GM10847 (cell line): ENCODE results near the gene CFAP157.

Experiments used
- POLR2A ChIP-seq: IDR thresholded peaks from 2 replicates; pipeline ENCODE4 v1.6.1; 2011; ENCODE audit not compliant: insufficient read length; ENCODE audit errors: extremely low read depth

The CFAP157 gene

DNA sequence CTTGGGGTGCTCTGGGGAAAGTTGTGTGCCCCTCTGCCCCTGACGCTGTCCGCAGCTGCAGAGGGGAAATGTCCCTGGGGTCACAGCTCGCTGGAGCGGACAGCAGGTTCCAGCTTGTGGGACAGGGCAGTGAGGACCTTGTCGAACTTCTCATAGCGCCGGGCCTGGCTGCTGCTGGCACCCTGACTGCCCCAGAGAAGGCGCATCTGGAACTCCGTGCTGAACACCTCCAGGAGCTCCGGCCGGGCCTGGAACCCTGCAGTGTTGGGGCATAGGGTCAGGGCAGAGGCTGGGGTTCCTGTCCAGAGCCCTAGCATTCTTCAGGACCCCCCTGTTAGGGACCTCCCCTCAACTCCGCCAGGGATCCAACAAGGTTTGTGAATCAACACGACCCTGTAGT lies 31.9 kb downstream of the CFAP157 start:
- TF ChIP-seq POLR2A, result no peak

DNA sequence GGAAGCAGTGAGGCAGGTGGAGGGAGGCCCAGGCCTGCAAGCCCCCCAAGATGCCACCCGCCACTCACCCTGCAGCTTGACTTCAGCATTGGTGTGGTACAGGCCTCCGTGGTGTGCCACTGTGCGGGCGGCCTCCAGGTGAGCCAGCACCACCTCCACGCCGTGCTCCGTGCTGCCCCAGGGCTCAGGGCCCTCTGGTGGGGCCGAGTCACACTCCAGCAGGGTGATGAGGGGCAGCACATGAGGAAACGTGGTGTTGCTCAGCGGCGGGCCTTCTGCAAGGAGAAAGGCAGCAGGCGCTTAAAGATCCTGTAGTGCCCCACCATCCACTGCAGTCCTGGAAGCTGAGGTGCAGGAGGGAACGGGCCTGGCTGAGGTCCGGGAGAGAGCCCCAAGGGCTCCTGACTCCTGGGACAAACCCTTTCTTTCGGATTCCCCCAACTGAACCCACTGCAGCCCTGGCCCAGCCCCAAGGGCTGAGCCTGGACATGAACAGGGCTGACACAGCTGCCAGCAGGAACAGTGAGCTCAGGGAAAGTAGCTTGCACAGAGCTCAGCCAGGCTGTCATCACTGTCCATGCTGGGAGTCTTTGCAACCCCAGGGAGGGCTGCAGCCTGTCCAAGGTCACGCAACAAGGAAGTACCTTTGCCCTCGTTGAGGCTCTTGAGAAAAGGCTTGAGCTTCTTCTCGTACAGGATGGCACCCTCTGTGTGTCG lies 33.0 kb downstream of the CFAP157 start:
- TF ChIP-seq POLR2A, result no peak

- no peak for TF ChIP-seq POLR2A
Observed at GRCh38 chr9:127741831-127742434, 35.1 kb downstream of the CFAP157 start.

DNA sequence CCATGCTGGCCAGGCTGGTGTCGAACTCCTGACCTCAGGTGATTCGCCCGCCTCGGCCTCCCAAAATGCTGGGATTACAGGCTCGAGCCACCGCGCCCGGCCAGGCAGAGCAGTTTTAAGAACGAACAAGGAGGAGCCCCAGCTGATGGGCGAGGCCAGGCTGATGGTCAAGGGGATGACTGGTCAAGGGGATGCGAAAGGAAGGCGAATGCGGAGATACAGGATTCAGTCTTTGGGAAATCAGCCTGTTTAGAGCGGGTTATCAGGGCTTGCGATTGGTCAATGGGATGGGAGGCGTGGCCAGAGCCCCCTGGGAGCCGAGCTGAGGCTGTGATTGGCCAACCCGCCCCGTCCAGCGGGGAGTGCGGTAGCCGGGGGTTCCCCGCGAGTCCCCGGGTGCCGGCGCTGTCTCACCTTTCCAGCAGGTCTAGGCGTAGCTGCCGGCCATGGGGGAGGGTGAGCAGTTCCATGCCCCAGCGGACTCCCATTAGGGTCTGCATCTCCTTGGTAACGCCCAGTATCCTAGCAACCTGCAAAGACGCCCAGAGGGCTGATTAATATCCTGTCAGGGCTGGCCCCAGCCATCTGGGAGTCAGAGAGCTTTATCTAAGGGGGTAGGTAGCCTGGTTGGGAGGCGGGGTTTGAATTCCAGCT lies 35.8 kb downstream of the CFAP157 start:
- no peak for TF ChIP-seq POLR2A

DNA sequence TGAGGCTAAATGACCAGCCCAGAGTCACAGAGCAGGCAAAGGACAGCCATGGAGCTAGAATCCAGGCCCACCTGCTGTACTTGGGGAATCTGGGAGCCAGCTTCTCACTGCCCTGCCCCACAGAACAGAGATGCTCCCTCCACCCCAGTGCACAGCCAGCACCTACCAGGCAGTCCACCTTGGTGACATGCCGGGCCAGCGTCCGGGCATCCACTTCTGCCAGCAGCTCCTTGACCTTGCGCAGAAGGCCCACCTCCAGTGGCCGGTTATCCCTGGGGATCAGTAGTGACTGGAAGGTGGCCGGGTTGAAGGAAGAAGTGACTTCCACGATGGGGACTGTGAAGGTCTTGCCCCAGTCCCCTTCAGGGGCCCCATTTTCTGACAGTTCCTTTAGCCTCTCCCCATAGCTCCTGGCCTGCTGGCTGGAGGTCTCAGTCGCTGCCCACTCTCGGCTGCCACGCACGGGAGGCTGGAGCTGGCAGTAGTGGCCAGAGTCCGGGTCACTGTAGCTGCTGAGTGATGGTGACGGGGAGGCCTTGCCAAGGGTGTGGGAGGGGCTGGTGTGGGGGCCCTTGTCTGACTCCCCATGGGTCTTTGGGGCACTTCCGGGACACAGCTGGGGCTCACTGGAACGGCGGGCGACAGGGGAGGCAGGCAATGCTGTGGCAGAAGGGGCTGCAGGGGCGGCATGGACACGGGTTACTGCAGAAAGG lies 37.8 kb downstream of the CFAP157 start:
- TF ChIP-seq POLR2A, result no peak

DNA sequence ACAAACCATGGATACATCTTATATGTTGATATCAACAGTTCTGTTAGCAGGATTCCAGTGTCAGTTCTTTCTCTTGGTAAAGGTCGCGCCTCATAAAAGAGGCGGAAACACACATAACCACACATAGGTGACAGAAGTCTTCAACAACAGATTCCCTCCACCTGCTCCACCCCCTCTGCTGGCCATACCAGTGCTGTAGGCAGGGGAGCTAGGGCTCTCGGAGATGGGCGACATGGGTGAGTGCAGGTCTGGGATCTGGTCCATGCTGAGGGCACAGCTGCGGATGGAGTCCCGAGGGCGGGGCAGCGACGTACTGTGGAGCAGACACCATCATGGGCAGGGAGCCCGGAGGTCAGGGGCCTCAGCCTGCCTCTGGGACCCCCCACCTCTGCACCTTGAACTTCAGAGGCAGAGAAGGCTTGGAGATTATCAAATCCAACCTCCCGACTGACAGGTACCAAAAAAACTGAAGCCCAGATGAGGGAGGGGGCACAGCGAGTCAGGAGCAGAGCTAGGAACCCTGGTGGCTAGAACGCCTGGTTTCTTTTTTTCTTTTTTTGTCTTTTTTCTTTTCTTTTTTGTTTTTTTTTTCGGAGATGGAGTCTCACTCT lies 40.3 kb downstream of the CFAP157 start:
- TF ChIP-seq POLR2A, result no peak

GRCh38 chr9:127749090-127749787 lies 42.5 kb downstream of the CFAP157 start:
- no peak for TF ChIP-seq POLR2A

DNA sequence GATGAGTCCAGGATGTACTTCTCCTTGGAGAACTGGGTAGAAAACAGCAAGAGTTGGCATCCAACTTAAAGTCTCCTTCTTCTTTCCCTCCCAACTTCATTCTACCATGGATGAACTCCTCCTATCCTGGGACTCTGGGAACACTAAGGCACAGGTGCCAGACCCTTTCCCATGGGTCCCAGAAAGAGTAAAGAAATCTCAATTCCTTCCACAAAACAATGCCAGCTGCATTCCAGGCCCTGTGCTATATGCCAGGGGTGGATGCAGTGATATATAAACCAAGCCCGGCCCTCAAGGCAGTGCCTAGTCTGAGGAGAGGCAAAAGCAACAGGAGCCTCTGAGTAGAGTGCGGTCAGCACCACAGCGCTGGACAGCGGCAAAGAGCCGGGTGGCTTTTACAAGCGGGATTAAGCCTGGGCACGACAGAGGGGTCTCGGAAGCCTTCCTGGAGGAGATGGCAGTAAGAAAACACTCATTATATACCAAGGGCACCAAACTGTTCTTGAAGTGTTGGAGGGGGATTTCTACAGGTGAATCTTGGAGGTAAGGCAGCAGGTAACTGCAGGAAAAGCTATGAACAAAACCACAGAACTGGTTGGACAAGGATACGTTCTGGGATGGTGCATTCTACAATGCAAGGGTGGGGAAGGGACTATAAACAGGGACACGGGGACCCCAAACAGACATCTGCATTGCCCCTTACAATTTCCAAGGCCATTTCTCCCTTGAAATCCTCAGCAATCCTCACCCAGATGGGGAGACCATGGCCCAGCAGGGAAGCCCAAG lies 44.7 kb downstream of the CFAP157 start:
- no peak for TF ChIP-seq POLR2A

DNA sequence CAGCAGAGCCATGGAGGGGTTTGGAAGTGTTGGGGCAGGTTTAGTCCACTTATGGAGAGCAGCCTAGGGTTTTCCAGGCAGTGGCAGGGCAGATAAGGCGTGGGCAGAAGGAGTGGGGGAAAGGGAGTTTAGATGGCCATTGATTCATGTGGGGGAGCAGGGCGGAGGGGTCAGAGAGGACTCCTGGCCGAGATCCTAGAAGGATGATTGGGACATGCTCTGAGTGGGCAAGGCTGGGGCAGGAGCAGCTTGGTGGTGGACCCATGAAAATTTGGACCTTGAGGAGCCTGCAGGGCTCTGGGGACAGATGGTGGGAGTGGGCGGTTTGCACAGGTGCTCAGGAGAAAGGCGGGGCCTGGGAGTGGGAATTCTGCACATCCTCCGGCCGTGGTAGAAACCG lies 46.4 kb downstream of the CFAP157 start:
- no peak for TF ChIP-seq POLR2A

DNA sequence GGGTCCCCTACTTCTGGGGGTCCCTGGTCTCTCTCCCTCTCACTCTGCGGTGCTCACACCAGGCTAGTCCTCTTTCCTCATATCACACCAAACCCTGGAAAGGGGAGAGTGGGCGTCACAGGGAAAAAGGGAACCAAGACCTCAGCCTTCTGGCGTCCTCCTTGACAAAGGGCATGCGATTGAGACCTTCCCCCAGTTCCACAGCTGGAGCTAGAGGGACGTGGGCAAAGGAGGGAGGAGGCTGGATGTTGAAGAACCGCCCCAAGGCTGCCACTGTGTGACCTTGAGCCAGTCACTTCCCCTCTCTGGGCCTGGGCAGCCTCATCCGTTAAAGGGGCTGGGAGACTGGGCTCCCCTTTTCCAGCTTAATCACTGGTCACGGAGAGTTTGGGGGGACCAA lies 46.8 kb downstream of the CFAP157 start:
- TF ChIP-seq POLR2A, result no peak

DNA sequence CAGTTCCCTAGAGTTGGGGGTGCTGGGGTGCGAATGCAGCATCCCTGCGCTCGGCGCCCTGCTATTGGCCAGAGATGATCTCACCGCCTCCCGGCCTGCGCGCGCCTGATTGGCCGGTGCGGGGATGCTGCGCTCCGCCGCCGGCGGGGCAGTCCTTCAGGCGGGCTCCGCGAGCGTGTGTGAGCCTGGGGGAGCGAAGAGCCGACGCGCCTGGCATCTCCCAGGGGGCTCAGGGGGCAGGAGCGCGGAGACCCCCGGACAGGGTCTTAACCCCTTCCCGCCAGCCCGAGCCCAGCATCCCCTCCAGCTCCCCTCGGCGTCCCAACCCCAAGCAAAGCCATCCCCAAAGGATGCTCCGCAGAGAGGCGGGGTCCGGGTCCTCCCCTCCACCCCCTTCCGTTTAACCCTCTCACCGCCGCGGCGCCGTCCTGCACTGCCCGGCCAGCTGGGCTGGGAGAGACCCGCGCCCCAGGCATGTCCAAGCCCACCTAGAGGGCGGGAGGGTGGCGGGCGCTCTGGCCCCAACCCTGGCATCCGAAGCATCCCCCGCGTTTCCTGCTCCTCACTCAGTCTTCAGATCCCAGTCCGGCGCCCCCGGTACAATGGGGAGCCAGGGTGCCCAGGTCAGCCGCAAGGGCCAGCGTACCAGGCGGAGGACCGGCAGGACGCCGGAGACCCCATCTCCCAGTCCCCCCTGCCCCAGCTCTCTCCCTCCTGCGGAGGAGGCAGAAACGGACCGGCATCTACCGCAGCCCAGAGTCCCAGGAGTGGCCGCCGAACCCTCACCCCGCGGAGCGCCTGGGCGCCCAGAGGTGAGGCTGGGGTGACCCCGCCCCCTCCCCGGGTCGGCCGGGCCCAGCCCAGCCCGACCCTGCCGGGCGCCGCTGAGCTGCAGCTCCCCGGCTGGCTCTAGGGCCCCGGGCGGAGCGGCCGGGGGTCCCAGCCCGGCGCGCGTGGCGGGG lies 47.6 kb downstream of the CFAP157 start:
- no peak for TF ChIP-seq POLR2A

- no peak for TF ChIP-seq POLR2A
Observed at GRCh38 chr9:127755061-127756060, 48.6 kb downstream of the CFAP157 start.
